IPS-20b (cell line): Measurements from ENCODE around the gene EDDM13.
"Not testable (repeated sequence)": the region's sequence is repeated elsewhere in the genome, so short reads cannot be mapped to it uniquely, and the experiment has no call there.

ENCODE experiments used
- H3K27ac ChIP-seq: one replicate; pipeline ENCODE4 v1.5.1; 2013; ENCODE audit warnings: low read length
- H3K27me3 ChIP-seq: 2 replicates; pipeline ENCODE4 v1.6.1; 2013; ENCODE audit warnings: mild to moderate bottlenecking, low read length, inconsistent platforms; ENCODE audit not compliant: insufficient read depth
- H3K36me3 ChIP-seq: 2 replicates; pipeline ENCODE4 v1.6.1; 2013; ENCODE audit warnings: low read depth, mild to moderate bottlenecking, inconsistent platforms, low read length, moderate library complexity; ENCODE audit not compliant: insufficient read depth
- H3K4me1 ChIP-seq: 2 replicates; pipeline ENCODE4 v1.6.1; 2013; ENCODE audit warnings: mild to moderate bottlenecking, control low read depth, inconsistent platforms, low read length, moderate library complexity; ENCODE audit not compliant: insufficient read depth
- H3K4me3 ChIP-seq: 2 replicates; pipeline ENCODE4 v1.5.1; 2013; ENCODE audit warnings: mild to moderate bottlenecking, low read length, inconsistent platforms
- H3K9ac ChIP-seq: 2 replicates; pipeline ENCODE4 v1.6.1; 2013; ENCODE audit warnings: low read depth, mild to moderate bottlenecking, inconsistent platforms, low read length, moderate library complexity
- H3K9me3 ChIP-seq: 2 replicates; pipeline ENCODE4 v1.6.1; 2013; ENCODE audit warnings: mild to moderate bottlenecking, low read depth, low read length, inconsistent platforms; ENCODE audit not compliant: insufficient read depth

Gene EDDM13

GRCh38 chr19:56297010-56297409 lies 24.5 kb downstream of the EDDM13 start:
- Histone ChIP-seq H3K9ac (no peak overlapping the region), H3K27me3 (no peaks in the 10 kb centered on the region), H3K4me3 (no peak overlapping the region), H3K4me1 (no peaks in the 10 kb centered on the region; the same call in 1 of the 2 replicates), H3K9me3 (no peaks in the 10 kb centered on the region), H3K27ac (no peak overlapping the region), H3K36me3 (peaks cover 4% of the 10 kb centered on the region; the same call in 1 of the 2 replicates)

DNA sequence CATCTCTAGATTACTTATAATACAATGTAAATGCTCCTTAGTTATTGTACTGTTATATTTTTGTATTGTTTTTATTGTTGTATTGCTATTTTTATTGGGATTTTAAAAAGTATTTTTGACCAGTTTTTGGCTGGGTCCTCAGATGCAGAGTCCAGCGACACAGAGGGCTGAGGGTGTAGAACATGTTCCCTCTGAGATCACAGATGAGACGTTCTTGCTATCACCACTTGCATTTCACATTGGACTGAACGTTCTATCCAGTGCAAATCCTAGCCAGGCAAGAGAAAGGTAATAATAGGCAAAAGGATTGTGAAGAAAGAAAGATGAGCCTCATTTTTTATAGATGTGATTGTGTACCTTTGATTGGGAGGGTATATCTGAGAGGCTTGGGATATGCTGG lies 27.1 kb downstream of the EDDM13 start:
- Histone ChIP-seq H3K27me3 (no peaks in the 10 kb centered on the region), H3K36me3 (0 out of 2 replicates have a peak, but pooled peaks cover 4% of the 10 kb centered on the region), H3K4me1 (no peaks in the 10 kb centered on the region), H3K9me3 (no peaks in the 10 kb centered on the region), H3K27ac (no peak overlapping the region), H3K9ac (no peak overlapping the region), H3K4me3 (no peak overlapping the region)

GRCh38 chr19:56301155-56301554 lies 28.6 kb downstream of the EDDM13 start:
- H3K27ac ChIP-seq, result no peak overlapping the region
- H3K27me3 ChIP-seq, result no peaks in the 10 kb centered on the region
- no peaks in the 10 kb centered on the region for H3K9me3 ChIP-seq
- H3K4me3 ChIP-seq, result no peak overlapping the region
- no peak overlapping the region for H3K9ac ChIP-seq
- H3K36me3 ChIP-seq, result peaks cover 3% of the 10 kb centered on the region; the same call in 1 of the 2 replicates
- no peaks in the 10 kb centered on the region for H3K4me1 ChIP-seq

DNA sequence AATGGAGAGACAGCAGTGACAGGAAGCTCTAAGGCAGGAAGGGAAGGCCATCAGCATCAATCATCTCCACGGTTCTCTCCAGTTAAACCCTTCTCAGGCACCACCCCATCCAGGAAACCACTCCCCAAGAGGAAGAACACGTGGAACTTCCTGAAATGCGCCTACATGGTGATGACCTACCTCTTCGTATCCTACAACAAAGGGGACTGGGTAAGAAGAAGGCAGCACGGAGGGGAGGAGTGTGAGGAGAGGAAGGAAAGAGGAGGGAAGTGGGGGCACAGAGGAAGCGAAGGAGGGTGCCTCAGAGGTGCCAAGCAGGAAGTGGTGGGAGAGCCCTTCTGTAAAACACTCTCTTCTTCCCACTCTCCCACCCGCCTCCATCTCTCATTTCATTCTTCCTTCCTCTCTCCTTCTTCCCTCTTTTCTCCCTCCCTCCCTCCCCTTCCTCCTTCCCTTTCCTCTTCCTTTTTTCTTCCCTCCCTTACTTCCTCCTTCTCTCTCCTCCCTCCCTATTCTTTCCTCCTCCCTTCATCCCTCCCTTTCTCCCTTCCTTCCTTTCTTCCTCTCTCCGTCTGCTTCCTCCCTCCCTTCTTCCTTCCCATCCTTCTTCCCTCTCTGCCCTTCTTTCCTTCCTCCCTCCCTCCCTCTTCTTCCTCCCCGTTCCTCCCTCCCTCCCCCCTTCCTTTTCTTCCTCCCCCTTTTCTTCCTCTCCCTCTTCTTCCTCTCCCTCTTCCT lies 29.5 kb downstream of the EDDM13 start:
- H3K4me3 ChIP-seq, result no peak overlapping the region

DNA sequence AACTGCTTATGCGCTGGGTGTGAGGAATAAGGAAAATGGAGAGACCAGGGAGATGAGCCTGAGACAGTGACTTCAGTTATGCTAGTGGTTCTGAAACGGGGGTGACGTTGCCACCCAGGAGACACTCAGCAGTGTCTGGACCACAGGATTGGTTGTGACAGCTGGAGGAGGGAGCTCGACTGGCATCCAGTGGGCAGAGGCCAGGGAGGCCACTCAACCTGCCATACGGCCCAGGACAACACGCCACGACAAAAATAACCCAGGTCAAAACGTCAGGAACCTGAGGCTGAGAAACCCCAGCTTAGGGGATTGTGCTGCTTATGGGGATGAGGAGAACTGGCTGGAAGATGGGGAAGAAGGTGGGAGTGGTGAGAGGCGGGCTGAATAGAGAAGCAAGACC lies 31.7 kb downstream of the EDDM13 start:
- Histone ChIP-seq H3K4me3 (no peak overlapping the region), H3K27ac (no peak overlapping the region), H3K36me3 (no peaks in the 10 kb centered on the region; the same call in 1 of the 2 replicates), H3K27me3 (no peaks in the 10 kb centered on the region), H3K4me1 (no peaks in the 10 kb centered on the region), H3K9me3 (no peaks in the 10 kb centered on the region), H3K9ac (no peak overlapping the region)

More for the DNA sequence above, 29.5 kb downstream of the EDDM13 start:
- Histone ChIP-seq H3K9me3 (no peaks in the 10 kb centered on the region), H3K27me3 (no peaks in the 10 kb centered on the region), H3K36me3 (no peaks in the 10 kb centered on the region; the same call in 1 of the 2 replicates), H3K27ac (no peak overlapping the region), H3K9ac (no peak overlapping the region), H3K4me1 (no peaks in the 10 kb centered on the region)

- Histone ChIP-seq H3K27me3 (no peaks in the 10 kb centered on the region), H3K36me3 (peaks cover 2% of the 10 kb centered on the region; the same call in 1 of the 2 replicates), H3K27ac (no peak overlapping the region), H3K4me3 (no peak overlapping the region), H3K4me1 (no peaks in the 10 kb centered on the region), H3K9me3 (no peaks in the 10 kb centered on the region), H3K9ac (no peak overlapping the region)
Measured at GRCh38 chr19:56306016-56306415, 33.5 kb downstream of the EDDM13 start.

GRCh38 chr19:56307062-56307461 lies 34.5 kb downstream of the EDDM13 start:
- H3K4me3 ChIP-seq, H3K9ac ChIP-seq, H3K9me3 ChIP-seq, H3K36me3 ChIP-seq, H3K27me3 ChIP-seq, H3K4me1 ChIP-seq, H3K27ac ChIP-seq: not testable (repeated sequence)

GRCh38 chr19:56308792-56309191 lies 36.2 kb downstream of the EDDM13 start:
- H3K27ac ChIP-seq, result no peak overlapping the region
- no peak overlapping the region for H3K9ac ChIP-seq
- no peaks in the 10 kb centered on the region for H3K9me3 ChIP-seq
- no peaks in the 10 kb centered on the region for H3K27me3 ChIP-seq
- peaks cover 10% of the 10 kb centered on the region; the same call in 1 of the 2 replicates for H3K36me3 ChIP-seq
- H3K4me1 ChIP-seq, result no peaks in the 10 kb centered on the region
- H3K4me3 ChIP-seq, result no peak overlapping the region

GRCh38 chr19:56309511-56310185 lies 37.1 kb downstream of the EDDM13 start:
- Histone ChIP-seq H3K36me3 (peaks cover 10% of the 10 kb centered on the region; the same call in 1 of the 2 replicates), H3K27me3 (no peaks in the 10 kb centered on the region), H3K9ac (no peak overlapping the region)

DNA sequence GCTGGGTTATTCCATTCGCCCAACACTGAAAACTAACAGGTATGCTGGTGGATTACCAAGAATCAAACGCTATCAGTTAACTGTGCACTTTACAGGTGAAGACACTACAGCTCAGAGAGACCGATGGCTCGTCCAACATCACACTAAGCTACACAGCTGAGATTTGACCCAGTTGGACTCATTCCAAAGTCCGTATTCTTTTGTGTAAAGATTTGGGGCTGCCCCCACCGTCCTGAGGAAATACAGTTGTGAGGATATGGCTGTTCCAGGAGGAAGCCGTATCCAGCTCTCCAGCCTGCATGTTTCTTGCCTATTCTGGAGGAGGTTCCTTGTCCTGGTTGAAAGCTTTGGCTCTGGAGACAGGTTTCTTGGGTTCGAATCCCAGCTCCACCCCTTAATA lies 37.9 kb downstream of the EDDM13 start:
- Histone ChIP-seq H3K4me3 (no peak overlapping the region), H3K27ac (no peak overlapping the region), H3K36me3 (peaks cover 10% of the 10 kb centered on the region; the same call in 1 of the 2 replicates), H3K4me1 (no peaks in the 10 kb centered on the region), H3K27me3 (no peaks in the 10 kb centered on the region), H3K9ac (no peak overlapping the region), H3K9me3 (no peaks in the 10 kb centered on the region)

More at GRCh38 chr19:56309511-56310185, 37.1 kb downstream of the EDDM13 start:
- H3K4me1 ChIP-seq, result no peaks in the 10 kb centered on the region
- no peaks in the 10 kb centered on the region for H3K9me3 ChIP-seq
- H3K27ac ChIP-seq, result no peak overlapping the region
- H3K4me3 ChIP-seq, result no peak overlapping the region

GRCh38 chr19:56312342-56312741 lies 39.8 kb downstream of the EDDM13 start:
- Histone ChIP-seq H3K9ac (no peak overlapping the region), H3K4me1 (no peaks in the 10 kb centered on the region), H3K27ac (no peak overlapping the region), H3K36me3 (peaks cover 10% of the 10 kb centered on the region; the same call in 1 of the 2 replicates), H3K9me3 (no peaks in the 10 kb centered on the region), H3K4me3 (no peak overlapping the region), H3K27me3 (no peaks in the 10 kb centered on the region)
